Middle frontal gyrus (tissue), 1 donor: ENCODE data around the gene ITGAL.
"Not testable (repeated sequence)": the region's sequence is repeated elsewhere in the genome, so short reads cannot be mapped to it uniquely, and the experiment has no call there.

ENCODE experiments used
- DNase-seq: peaks from one replicate; pipeline ENCODE4 v3.0.0-alpha.2; 2015; ENCODE audit warnings: low spot score; ENCODE audit errors: extremely low spot score

Gene ITGAL

GRCh38 chr16:30491744-30492308 lies 19.3 kb downstream of the ITGAL start:
- no peak for DNase-seq

- DNase-seq = no peak
Observed at GRCh38 chr16:30493941-30494488, 21.5 kb downstream of the ITGAL start.

- DNase-seq = no peak
Observed at GRCh38 chr16:30494709-30495108, 22.2 kb downstream of the ITGAL start.

GRCh38 chr16:30499284-30499683 lies 26.7 kb downstream of the ITGAL start:
- DNase-seq = no peak

- DNase-seq = no peak
Observed at GRCh38 chr16:30503403-30504296, 31.1 kb downstream of the ITGAL start.

- DNase-seq = no peak
Observed at GRCh38 chr16:30509081-30509765, 36.7 kb downstream of the ITGAL start.

GRCh38 chr16:30510376-30510938 lies 37.9 kb downstream of the ITGAL start:
- no peak for DNase-seq

GRCh38 chr16:30511509-30511908 lies 39.0 kb downstream of the ITGAL start:
- no peak for DNase-seq

GRCh38 chr16:30515275-30515674 lies 42.7 kb downstream of the ITGAL start:
- no peak for DNase-seq

GRCh38 chr16:30518552-30518951 lies 46.0 kb downstream of the ITGAL start:
- no peak for DNase-seq

- DNase-seq = no peak
Observed at GRCh38 chr16:30519120-30520049, 46.8 kb downstream of the ITGAL start.

- no peak for DNase-seq
Observed at GRCh38 chr16:30521476-30521872, 48.9 kb downstream of the ITGAL start.

GRCh38 chr16:30521873-30522641 lies 49.5 kb downstream of the ITGAL start:
- DNase-seq = no peak

- not testable (repeated sequence) for DNase-seq
Observed at GRCh38 chr16:30522702-30523463, 50.3 kb downstream of the ITGAL start.

- no peak for DNase-seq
Observed at GRCh38 chr16:30523768-30524574, 51.4 kb downstream of the ITGAL start.

GRCh38 chr16:30524575-30525568 lies 52.3 kb downstream of the ITGAL start:
- no peak for DNase-seq

GRCh38 chr16:30525844-30526136 lies 53.2 kb downstream of the ITGAL start:
- no peak for DNase-seq
